Activated naive CD8-positive, alpha-beta T cell treated with anti-CD3 and anti-CD28 coated beads for 36 hours (primary cell): ENCODE results near the gene APPBP2. TPM values are rescaled to one million over a fixed set of nuclear protein-coding genes. Genes with fewer than 3 reads are reported as not detected.
"Not testable (repeated sequence)": the region's sequence is repeated elsewhere in the genome, so short reads cannot be mapped to it uniquely, and the experiment has no call there.

ENCODE experiments used
- DNase-seq: peaks from one replicate; pipeline ENCODE4 v3.0.0; 2021
- H3K27ac Mint-ChIP-seq: one replicate; pipeline ENCODE4 v1.8.0; 2022; ENCODE audit warnings: mild to moderate bottlenecking, moderate library complexity, mixed read lengths
- H3K27me3 Mint-ChIP-seq: one replicate; pipeline ENCODE4 v1.8.0; 2022; ENCODE audit warnings: mild to moderate bottlenecking, mixed read lengths
- H3K36me3 Mint-ChIP-seq: one replicate; pipeline ENCODE4 v1.8.0; 2021; ENCODE audit warnings: mild to moderate bottlenecking, mixed read lengths
- H3K4me1 Mint-ChIP-seq: one replicate; pipeline ENCODE4 v1.8.0; 2021; ENCODE audit warnings: mixed read lengths
- H3K4me3 Mint-ChIP-seq: one replicate; pipeline ENCODE4 v1.8.0; 2022; ENCODE audit warnings: mild to moderate bottlenecking, moderate library complexity, mixed read lengths
- H3K9me3 Mint-ChIP-seq: one replicate; pipeline ENCODE4 v1.8.0; 2022; ENCODE audit warnings: mixed read lengths
- total RNA-seq, 2 experiments: library from RNA; stranded (reverse); gene quantifications; one replicate each; pipeline ENCODE4 v1.2.3, GENCODE V29; 2021

The APPBP2 gene, protein sequence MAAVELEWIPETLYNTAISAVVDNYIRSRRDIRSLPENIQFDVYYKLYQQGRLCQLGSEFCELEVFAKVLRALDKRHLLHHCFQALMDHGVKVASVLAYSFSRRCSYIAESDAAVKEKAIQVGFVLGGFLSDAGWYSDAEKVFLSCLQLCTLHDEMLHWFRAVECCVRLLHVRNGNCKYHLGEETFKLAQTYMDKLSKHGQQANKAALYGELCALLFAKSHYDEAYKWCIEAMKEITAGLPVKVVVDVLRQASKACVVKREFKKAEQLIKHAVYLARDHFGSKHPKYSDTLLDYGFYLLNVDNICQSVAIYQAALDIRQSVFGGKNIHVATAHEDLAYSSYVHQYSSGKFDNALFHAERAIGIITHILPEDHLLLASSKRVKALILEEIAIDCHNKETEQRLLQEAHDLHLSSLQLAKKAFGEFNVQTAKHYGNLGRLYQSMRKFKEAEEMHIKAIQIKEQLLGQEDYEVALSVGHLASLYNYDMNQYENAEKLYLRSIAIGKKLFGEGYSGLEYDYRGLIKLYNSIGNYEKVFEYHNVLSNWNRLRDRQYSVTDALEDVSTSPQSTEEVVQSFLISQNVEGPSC
- 10 to 100 TPM; 21.8 to 23.5 TPM for total RNA-seq

DNA sequence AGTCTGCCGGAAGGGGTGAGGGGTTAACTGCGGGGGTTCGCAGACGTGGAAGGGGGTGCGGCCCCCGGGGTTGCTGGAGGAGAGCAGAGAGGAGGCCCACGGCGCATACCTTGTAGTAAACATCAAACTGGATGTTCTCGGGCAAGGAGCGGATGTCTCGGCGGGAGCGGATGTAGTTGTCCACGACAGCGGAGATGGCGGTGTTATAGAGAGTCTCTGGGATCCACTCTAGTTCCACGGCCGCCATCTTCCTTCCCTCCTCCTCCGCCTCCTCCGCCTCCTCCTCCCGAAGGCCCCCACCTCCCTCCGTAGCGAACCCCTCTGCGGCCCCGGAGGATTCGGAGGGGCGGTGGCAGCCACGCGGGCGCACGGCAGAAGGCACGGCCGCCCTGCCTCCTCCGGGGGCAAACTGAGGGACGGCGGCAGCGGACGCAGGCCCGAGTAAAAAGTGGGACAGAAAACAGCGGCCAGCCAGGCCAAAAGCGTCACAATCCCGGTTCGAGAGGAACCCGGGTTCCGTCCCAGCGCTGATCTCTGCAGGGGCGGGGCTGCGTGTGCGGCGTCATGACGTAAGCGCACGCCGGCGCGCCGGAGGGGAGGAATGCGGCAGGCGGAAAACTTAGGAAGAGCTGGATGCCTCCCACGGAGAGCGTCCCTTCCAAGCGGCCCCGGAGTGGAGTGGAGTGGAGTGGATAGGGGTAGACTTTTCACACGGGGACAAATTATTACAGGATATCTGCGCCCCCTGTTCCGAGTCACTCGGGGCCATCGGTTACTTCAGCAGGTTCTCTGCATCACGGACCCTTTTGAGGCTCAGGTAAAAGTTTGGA lies at the start of gene APPBP2:
Gene APPBP2 (minus strand): TSS at position 558 of the 830 bp plus-strand sequence. CDS start 311 bp downstream, at position 247.
- Mint-ChIP-seq H3K9me3 (no peaks in the 10 kb centered on the region), H3K27ac (peak within 1 kb of the TSS; percentile 95), H3K4me1 (peaks cover 21% of the 10 kb centered on the region)

GRCh38 chr17:60573236-60574051 lies 47.4 kb upstream of the APPBP2 start:
- peaks cover 11% of the 10 kb centered on the region for H3K27me3 Mint-ChIP-seq
- no peaks in the 10 kb centered on the region for H3K9me3 Mint-ChIP-seq
- H3K27ac Mint-ChIP-seq: no peak overlapping the region

More for the DNA sequence above, at the start of gene APPBP2:
- Mint-ChIP-seq H3K4me3 (peak within 1 kb of the TSS; percentile 99), H3K36me3 (peaks cover 3% of the 10 kb centered on the region), H3K27me3 (no peaks in the 10 kb centered on the region)
- DNase-seq: peak; percentile 73

GRCh38 chr17:60565233-60565632 lies 39.2 kb upstream of the APPBP2 start:
- Mint-ChIP-seq H3K36me3 (no peaks in the 10 kb centered on the region), H3K4me1 (no peaks in the 10 kb centered on the region), H3K27me3 (no peaks in the 10 kb centered on the region), H3K27ac (no peak overlapping the region), H3K4me3 (no peak overlapping the region), H3K9me3 (no peaks in the 10 kb centered on the region)
- DNase-seq: no peak

More at GRCh38 chr17:60573236-60574051, 47.4 kb upstream of the APPBP2 start:
- no peak for DNase-seq
- Mint-ChIP-seq H3K36me3 (no peaks in the 10 kb centered on the region), H3K4me3 (no peak overlapping the region), H3K4me1 (peaks cover 9% of the 10 kb centered on the region)

- no peak for DNase-seq
- Mint-ChIP-seq H3K4me3 (no peak overlapping the region), H3K4me1 (no peaks in the 10 kb centered on the region), H3K36me3 (no peaks in the 10 kb centered on the region), H3K27ac (no peak overlapping the region), H3K27me3 (no peaks in the 10 kb centered on the region), H3K9me3 (no peaks in the 10 kb centered on the region)
Observed at GRCh38 chr17:60563743-60564142, 37.7 kb upstream of the APPBP2 start.

- Mint-ChIP-seq H3K36me3 (no peaks in the 10 kb centered on the region), H3K4me1 (no peaks in the 10 kb centered on the region), H3K27ac (no peak overlapping the region), H3K27me3 (no peaks in the 10 kb centered on the region), H3K9me3 (peaks cover 3% of the 10 kb centered on the region), H3K4me3 (no peak overlapping the region)
- DNase-seq: no peak
Observed at GRCh38 chr17:60562421-60562820, 36.4 kb upstream of the APPBP2 start.

- Mint-ChIP-seq H3K36me3 (no peaks in the 10 kb centered on the region), H3K4me1 (no peaks in the 10 kb centered on the region), H3K27ac (no peak overlapping the region), H3K27me3 (no peaks in the 10 kb centered on the region), H3K9me3 (peaks cover 7% of the 10 kb centered on the region), H3K4me3 (no peak overlapping the region)
- DNase-seq: no peak
Observed at GRCh38 chr17:60560860-60561257, 34.8 kb upstream of the APPBP2 start.

GRCh38 chr17:60559995-60560859 lies 34.2 kb upstream of the APPBP2 start:
- H3K27me3 Mint-ChIP-seq: no peaks in the 10 kb centered on the region
- no peaks in the 10 kb centered on the region for H3K4me1 Mint-ChIP-seq
- no peak overlapping the region for H3K4me3 Mint-ChIP-seq
- H3K9me3 Mint-ChIP-seq: peaks cover 7% of the 10 kb centered on the region
- no peaks in the 10 kb centered on the region for H3K36me3 Mint-ChIP-seq
- H3K27ac Mint-ChIP-seq: no peak overlapping the region
- DNase-seq: no peak

GRCh38 chr17:60559659-60559994 lies 33.6 kb upstream of the APPBP2 start:
- H3K9me3 Mint-ChIP-seq: peaks cover 7% of the 10 kb centered on the region
- H3K36me3 Mint-ChIP-seq: no peaks in the 10 kb centered on the region
- H3K27me3 Mint-ChIP-seq: no peaks in the 10 kb centered on the region
- DNase-seq: no peak
- H3K4me1 Mint-ChIP-seq: no peaks in the 10 kb centered on the region
- H3K27ac Mint-ChIP-seq: no peak overlapping the region
- H3K4me3 Mint-ChIP-seq: no peak overlapping the region

DNA sequence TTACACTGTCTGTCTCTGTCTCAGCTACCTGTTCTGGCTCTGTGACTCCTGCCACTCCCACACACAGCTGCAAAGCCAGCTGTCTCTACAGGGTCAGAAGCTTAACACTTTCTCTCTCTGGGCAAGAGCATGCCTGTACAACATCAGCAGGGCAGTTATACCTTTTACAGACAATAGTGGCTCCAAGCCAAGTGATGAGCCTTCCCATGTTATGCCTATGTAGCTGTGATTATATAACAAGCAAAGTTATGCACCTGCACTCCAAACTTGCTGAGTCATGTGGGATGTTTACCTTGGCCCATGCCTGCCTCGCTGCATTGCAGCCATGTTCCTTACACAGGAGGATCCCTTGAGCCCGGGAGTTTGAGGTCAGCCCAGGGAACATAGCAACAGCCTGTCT lies 31.8 kb upstream of the APPBP2 start:
- Mint-ChIP-seq H3K9me3 (peaks cover 7% of the 10 kb centered on the region), H3K4me1 (no peaks in the 10 kb centered on the region), H3K4me3 (no peak overlapping the region), H3K36me3 (peaks cover 2% of the 10 kb centered on the region), H3K27me3 (no peaks in the 10 kb centered on the region), H3K27ac (no peak overlapping the region)
- no peak for DNase-seq

- Mint-ChIP-seq H3K9me3 (peaks cover 7% of the 10 kb centered on the region), H3K4me3 (no peak overlapping the region), H3K4me1 (no peaks in the 10 kb centered on the region), H3K27me3 (no peaks in the 10 kb centered on the region), H3K36me3 (peaks cover 2% of the 10 kb centered on the region), H3K27ac (no peak overlapping the region)
- no peak for DNase-seq
Observed at GRCh38 chr17:60555786-60556185, 29.7 kb upstream of the APPBP2 start.

DNA sequence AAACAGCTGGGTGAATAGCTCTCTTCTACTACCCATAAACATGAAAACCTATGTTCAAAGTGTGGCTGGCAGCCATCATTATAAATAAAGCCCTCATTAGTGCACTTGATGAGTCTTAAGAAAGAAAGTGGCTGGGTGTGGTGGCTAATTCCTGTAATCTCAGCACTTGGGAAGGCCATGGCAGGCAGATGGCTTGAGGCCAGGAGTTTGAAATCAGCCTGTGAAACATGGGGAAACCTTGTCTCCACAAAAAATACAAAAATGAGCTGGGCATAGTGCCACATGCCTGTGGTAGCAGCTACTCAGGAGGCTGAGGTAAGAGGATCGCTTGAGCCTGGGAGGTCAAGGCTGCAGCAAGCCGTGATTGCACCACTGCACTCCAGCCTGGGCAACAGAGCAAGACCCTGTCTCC lies 28.3 kb upstream of the APPBP2 start:
- Mint-ChIP-seq H3K4me1 (no peaks in the 10 kb centered on the region), H3K9me3 (peaks cover 7% of the 10 kb centered on the region), H3K27ac (no peak overlapping the region), H3K36me3 (peaks cover 2% of the 10 kb centered on the region), H3K27me3 (no peaks in the 10 kb centered on the region), H3K4me3 (no peak overlapping the region)
- DNase-seq: no peak

DNA sequence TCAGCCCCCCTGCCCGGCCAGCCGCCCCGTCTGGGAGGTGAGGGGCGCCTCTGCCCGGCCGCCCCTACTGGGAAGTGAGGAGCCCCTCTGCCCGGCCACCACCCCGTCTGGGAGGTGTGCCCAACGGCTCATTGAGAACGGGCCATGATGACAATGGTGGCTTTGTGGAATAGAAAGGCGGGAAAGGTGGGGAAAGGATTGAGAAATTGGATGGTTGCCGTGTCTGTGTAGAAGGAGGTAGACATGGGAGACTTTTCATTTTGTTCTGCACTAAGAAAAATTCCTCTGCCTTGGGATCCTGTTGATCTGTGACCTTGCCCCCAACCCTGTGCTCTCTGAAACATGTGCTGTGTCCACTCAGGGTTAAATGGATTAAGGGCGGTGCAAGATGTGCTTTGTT lies 26.2 kb upstream of the APPBP2 start:
- not testable (repeated sequence) for DNase-seq, H3K36me3 Mint-ChIP-seq, H3K27ac Mint-ChIP-seq, H3K27me3 Mint-ChIP-seq, H3K4me1 Mint-ChIP-seq, H3K4me3 Mint-ChIP-seq, H3K9me3 Mint-ChIP-seq

DNA sequence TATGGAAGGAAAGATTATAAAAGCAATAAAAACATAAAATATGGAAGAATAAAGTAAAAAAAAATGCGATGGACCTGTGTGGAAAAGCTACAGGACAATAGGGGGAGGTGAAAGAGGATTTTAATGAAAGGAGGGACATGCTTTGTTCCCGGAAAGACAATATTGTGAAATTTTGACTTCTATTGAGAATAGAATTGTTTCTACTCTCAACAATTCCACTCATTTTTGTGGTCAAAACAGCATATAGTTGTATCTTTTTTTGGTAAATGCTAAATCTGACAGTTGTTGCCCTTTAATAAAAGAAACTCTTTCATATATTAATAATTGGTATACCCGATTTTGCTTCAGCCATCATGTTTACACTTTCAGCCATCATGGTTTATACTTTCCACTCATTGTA lies 22.9 kb upstream of the APPBP2 start:
- H3K4me1 Mint-ChIP-seq: no peaks in the 10 kb centered on the region
- H3K36me3 Mint-ChIP-seq: peaks cover 2% of the 10 kb centered on the region
- no peak for DNase-seq
- no peaks in the 10 kb centered on the region for H3K9me3 Mint-ChIP-seq
- no peak overlapping the region for H3K4me3 Mint-ChIP-seq
- no peak overlapping the region for H3K27ac Mint-ChIP-seq
- no peaks in the 10 kb centered on the region for H3K27me3 Mint-ChIP-seq
